Stimulated activated CD8-positive, alpha-beta memory T cell treated with anti-CD3 and anti-CD28 coated beads, Interleukin-15, amount 100 ng/mL, for 4 hours (primary cell): ENCODE measurements around the gene RAB12.
"Not testable (repeated sequence)": the region's sequence is repeated elsewhere in the genome, so short reads cannot be mapped to it uniquely, and the experiment has no call there.

Source experiments
- DNase-seq, 2 donors: peaks; one replicate each; pipeline ENCODE4 v3.0.0-alpha.2; 2020; ENCODE audit warnings: low read depth in 2 of 2

The RAB12 gene

GRCh38 chr18:8647359-8647758 is 38.1 kb downstream of the RAB12 start:
- not testable (repeated sequence) for DNase-seq

- DNase-seq: not testable (repeated sequence)
These were observed 42.4 kb downstream of the RAB12 start for GRCh38 chr18:8651478-8652261.

GRCh38 chr18:8654503-8655451 is 45.5 kb downstream of the RAB12 start:
- DNase-seq: no peak

GRCh38 chr18:8656232-8656631 is 47.0 kb downstream of the RAB12 start:
- DNase-seq: no peak

GRCh38 chr18:8657050-8657820 is 48.0 kb downstream of the RAB12 start:
- DNase-seq: no peak

- DNase-seq: no peak
These were observed 48.7 kb downstream of the RAB12 start for GRCh38 chr18:8657873-8658470.

GRCh38 chr18:8658858-8659485 is 49.7 kb downstream of the RAB12 start:
- DNase-seq: no peak

GRCh38 chr18:8659609-8660242 is 50.5 kb downstream of the RAB12 start:
- DNase-seq: no peak

GRCh38 chr18:8660316-8660715 is 51.1 kb downstream of the RAB12 start:
- no peak for DNase-seq

- DNase-seq: no peak
These were observed 52.7 kb downstream of the RAB12 start for GRCh38 chr18:8661754-8662559.

- DNase-seq: no peak
These were observed 53.5 kb downstream of the RAB12 start for GRCh38 chr18:8662560-8663255.

GRCh38 chr18:8667846-8668245 is 58.6 kb downstream of the RAB12 start:
- DNase-seq: no peak

GRCh38 chr18:8668381-8668780 is 59.1 kb downstream of the RAB12 start:
- DNase-seq: no peak

GRCh38 chr18:8669571-8669970 is 60.3 kb downstream of the RAB12 start:
- DNase-seq: no peak

GRCh38 chr18:8673256-8674209 is 64.3 kb downstream of the RAB12 start:
- no peak for DNase-seq

- no peak for DNase-seq
These were observed 65.8 kb downstream of the RAB12 start for GRCh38 chr18:8675057-8675456.

GRCh38 chr18:8681196-8681595 is 72.0 kb downstream of the RAB12 start:
- no peak for DNase-seq

GRCh38 chr18:8684577-8684976 is 75.3 kb downstream of the RAB12 start:
- DNase-seq: no peak
